ENCODE measurements around the gene THSD7B.
"Not testable (repeated sequence)": the region's sequence is repeated elsewhere in the genome, so short reads cannot be mapped to it uniquely, and the experiment has no call there.

Gene THSD7B

DNA sequence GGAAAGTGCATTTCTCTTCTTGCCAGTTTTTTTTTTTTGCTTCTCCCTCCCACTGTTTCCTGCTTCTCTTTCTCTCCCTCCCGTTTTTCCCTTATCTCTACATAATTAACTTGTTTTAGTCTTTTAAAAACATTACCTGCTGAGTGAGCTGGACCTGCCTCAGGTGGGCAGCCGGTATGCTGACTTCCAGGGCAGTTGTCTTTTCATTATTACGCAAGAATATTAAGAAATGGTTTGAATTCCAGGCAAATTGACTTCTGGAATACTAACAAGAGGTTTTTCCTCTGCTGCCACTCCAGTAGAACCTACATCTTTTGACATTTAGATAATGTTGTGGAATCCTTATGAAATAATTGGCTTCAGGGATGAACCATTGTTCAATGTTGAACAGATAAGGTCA lies 161.8 kb downstream of the THSD7B start:
- Histone ChIP-seq H3K4me3 (ENCODE audit: low read length in 2 of 2) (no peak overlapping the region), H3K27ac (ENCODE audit: low read depth in 2 of 2, low read length in 2 of 2) (no peak overlapping the region), H3K4me1 (ENCODE audit: control insufficient read depth in 2 of 2, insufficient read depth in 2 of 2, low read length in 2 of 2) (no peaks in the 10 kb centered on the region), H3K9ac (ENCODE audit: low read depth in 1 of 2, low read length in 2 of 2) (no peak overlapping the region), H3K27me3 (ENCODE audit: control insufficient read depth in 2 of 2, insufficient read depth in 2 of 2, low read length in 2 of 2) (no peaks in the 10 kb centered on the region), H3K9me3 (ENCODE audit: control insufficient read depth in 2 of 2, low read length in 2 of 2) (no peaks in the 10 kb centered on the region), H3K36me3 (ENCODE audit: control insufficient read depth in 2 of 2, insufficient read depth in 2 of 2, low read length in 2 of 2) (no peaks in the 10 kb centered on the region)

DNA sequence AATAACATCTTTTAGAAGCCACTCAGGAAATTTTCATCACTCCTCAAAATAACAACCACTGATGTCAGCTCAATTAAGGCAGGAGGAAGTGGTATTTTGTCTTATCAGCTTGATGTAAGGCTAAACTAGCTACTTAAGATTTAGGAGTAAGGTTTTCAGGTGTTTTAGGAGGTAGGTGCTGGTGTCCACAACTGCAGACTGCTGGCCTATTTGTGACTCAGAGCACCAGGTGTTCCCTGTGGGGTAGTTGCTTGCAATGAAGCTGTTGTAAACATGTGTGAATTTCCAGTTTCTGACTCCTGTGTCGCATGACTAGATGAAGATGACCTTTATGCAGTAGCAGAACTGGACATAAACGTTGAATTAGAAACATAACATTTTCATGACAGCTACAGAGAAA lies 164.2 kb downstream of the THSD7B start:
- no peak overlapping the region for H3K4me3 ChIP-seq (ENCODE audit: low read length in 2 of 2)
- no peak overlapping the region for H3K9ac ChIP-seq (ENCODE audit: low read depth in 1 of 2, low read length in 2 of 2)
- no peaks in the 10 kb centered on the region for H3K4me1 ChIP-seq (ENCODE audit: control insufficient read depth in 2 of 2, insufficient read depth in 2 of 2, low read length in 2 of 2)
- H3K27ac ChIP-seq (ENCODE audit: low read depth in 2 of 2, low read length in 2 of 2) = no peak overlapping the region
- H3K9me3 ChIP-seq (ENCODE audit: control insufficient read depth in 2 of 2, low read length in 2 of 2) = no peaks in the 10 kb centered on the region
- no peaks in the 10 kb centered on the region for H3K36me3 ChIP-seq (ENCODE audit: control insufficient read depth in 2 of 2, insufficient read depth in 2 of 2, low read length in 2 of 2)
- H3K27me3 ChIP-seq (ENCODE audit: control insufficient read depth in 2 of 2, insufficient read depth in 2 of 2, low read length in 2 of 2) = no peaks in the 10 kb centered on the region

DNA sequence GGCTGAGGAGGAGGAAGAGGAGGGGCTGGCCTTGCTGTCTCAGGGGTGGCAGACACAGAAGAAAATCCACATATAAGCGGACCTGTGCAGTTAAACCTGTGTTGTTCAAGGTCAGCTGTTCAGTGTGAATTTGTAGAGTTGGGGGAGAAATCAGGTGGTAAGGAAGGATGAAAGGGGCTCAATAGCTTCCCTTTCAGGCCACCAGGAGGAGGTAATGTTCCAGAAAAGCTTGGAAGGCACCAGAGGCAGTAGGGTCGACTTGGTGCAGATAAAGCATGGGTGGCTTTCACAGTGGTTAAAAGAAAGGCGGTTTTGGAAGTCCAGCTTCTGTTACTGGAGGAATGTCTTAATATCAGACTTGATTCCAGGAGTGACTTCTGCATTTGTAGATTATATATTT lies 167.4 kb downstream of the THSD7B start:
- Histone ChIP-seq H3K27ac (ENCODE audit: low read depth in 2 of 2, low read length in 2 of 2) (no peak overlapping the region), H3K9me3 (ENCODE audit: control insufficient read depth in 2 of 2, low read length in 2 of 2) (no peaks in the 10 kb centered on the region), H3K4me3 (ENCODE audit: low read length in 2 of 2) (no peak overlapping the region), H3K4me1 (ENCODE audit: control insufficient read depth in 2 of 2, insufficient read depth in 2 of 2, low read length in 2 of 2) (no peaks in the 10 kb centered on the region), H3K27me3 (ENCODE audit: control insufficient read depth in 2 of 2, insufficient read depth in 2 of 2, low read length in 2 of 2) (no peaks in the 10 kb centered on the region), H3K9ac (ENCODE audit: low read depth in 1 of 2, low read length in 2 of 2) (no peak overlapping the region), H3K36me3 (ENCODE audit: control insufficient read depth in 2 of 2, insufficient read depth in 2 of 2, low read length in 2 of 2) (no peaks in the 10 kb centered on the region)

DNA sequence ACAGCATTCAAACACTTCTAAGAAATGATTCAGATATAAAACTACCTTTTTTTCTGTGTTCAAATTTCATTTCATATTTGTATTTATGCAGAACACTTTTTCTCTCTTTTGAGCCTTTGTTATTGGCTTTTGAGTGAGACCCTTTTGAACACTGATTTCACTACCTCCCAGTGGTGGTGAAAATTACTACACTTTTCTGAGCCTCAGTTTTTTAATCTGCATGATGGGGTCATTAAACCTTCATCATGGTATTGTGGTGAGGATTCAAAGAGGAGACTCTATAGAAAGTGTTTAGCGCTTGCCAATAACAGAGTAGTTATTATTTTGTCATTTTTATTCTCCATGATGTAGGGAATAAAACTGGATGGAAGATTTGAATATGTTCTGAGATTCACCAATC lies 169.8 kb downstream of the THSD7B start:
- Histone ChIP-seq H3K27ac (ENCODE audit: low read depth in 2 of 2, low read length in 2 of 2) (no peak overlapping the region), H3K9ac (ENCODE audit: low read depth in 1 of 2, low read length in 2 of 2) (no peak overlapping the region), H3K4me3 (ENCODE audit: low read length in 2 of 2) (no peak overlapping the region), H3K36me3 (ENCODE audit: control insufficient read depth in 2 of 2, insufficient read depth in 2 of 2, low read length in 2 of 2) (no peaks in the 10 kb centered on the region), H3K9me3 (ENCODE audit: control insufficient read depth in 2 of 2, low read length in 2 of 2) (no peaks in the 10 kb centered on the region), H3K27me3 (ENCODE audit: control insufficient read depth in 2 of 2, insufficient read depth in 2 of 2, low read length in 2 of 2) (no peaks in the 10 kb centered on the region), H3K4me1 (ENCODE audit: control insufficient read depth in 2 of 2, insufficient read depth in 2 of 2, low read length in 2 of 2) (no peaks in the 10 kb centered on the region)

DNA sequence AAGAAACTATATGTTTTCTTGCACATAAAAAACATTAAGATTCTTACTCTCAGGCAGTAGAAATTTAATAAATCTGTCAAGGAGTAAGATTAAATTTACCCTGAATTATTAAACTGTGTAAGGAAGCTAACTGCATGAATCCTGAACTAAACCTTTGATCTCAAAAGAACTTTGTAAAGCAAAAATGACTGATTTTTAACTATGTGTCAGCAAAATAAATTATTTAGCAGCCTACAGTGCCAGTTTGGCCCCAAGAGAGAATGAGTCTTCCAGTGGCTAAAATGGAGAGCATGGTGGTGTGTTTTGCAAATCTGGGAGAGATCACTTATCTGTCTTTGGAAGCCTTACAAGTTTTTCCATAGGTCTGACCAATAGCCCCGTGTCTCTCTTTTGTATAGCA lies 190.7 kb downstream of the THSD7B start:
- H3K27me3 ChIP-seq (ENCODE audit: control insufficient read depth in 2 of 2, insufficient read depth in 2 of 2, low read length in 2 of 2) = no peaks in the 10 kb centered on the region
- H3K9ac ChIP-seq (ENCODE audit: low read depth in 1 of 2, low read length in 2 of 2) = no peak overlapping the region
- H3K4me3 ChIP-seq (ENCODE audit: low read length in 2 of 2) = no peak overlapping the region
- H3K27ac ChIP-seq (ENCODE audit: low read depth in 2 of 2, low read length in 2 of 2) = no peak overlapping the region
- no peaks in the 10 kb centered on the region for H3K36me3 ChIP-seq (ENCODE audit: control insufficient read depth in 2 of 2, insufficient read depth in 2 of 2, low read length in 2 of 2)
- no peaks in the 10 kb centered on the region for H3K9me3 ChIP-seq (ENCODE audit: control insufficient read depth in 2 of 2, low read length in 2 of 2)
- no peaks in the 10 kb centered on the region for H3K4me1 ChIP-seq (ENCODE audit: control insufficient read depth in 2 of 2, insufficient read depth in 2 of 2, low read length in 2 of 2)

DNA sequence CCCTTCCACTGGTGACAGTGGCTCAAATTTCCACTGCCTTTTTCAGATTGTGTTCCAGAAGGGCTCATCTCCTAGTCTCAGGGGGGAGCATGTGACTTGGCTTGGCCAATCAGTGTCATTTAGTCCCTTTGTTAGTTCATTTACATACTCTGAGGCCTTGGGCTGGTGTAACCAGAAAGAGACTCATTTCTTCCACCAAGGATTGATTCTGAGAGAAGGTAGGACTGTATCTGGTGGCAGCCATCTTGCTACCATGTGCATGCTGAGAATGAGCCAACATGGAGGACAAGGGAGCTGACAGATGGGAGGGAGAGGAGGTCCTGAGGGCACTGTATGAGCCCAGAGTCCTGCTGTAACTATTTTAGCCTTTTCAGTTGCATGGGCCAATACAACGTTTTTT lies 191.7 kb downstream of the THSD7B start:
- Histone ChIP-seq H3K9ac (ENCODE audit: low read depth in 1 of 2, low read length in 2 of 2) (no peak overlapping the region), H3K4me3 (ENCODE audit: low read length in 2 of 2) (no peak overlapping the region), H3K9me3 (ENCODE audit: control insufficient read depth in 2 of 2, low read length in 2 of 2) (no peaks in the 10 kb centered on the region), H3K27ac (ENCODE audit: low read depth in 2 of 2, low read length in 2 of 2) (no peak overlapping the region), H3K36me3 (ENCODE audit: control insufficient read depth in 2 of 2, insufficient read depth in 2 of 2, low read length in 2 of 2) (no peaks in the 10 kb centered on the region), H3K4me1 (ENCODE audit: control insufficient read depth in 2 of 2, insufficient read depth in 2 of 2, low read length in 2 of 2) (no peaks in the 10 kb centered on the region), H3K27me3 (ENCODE audit: control insufficient read depth in 2 of 2, insufficient read depth in 2 of 2, low read length in 2 of 2) (no peaks in the 10 kb centered on the region)

DNA sequence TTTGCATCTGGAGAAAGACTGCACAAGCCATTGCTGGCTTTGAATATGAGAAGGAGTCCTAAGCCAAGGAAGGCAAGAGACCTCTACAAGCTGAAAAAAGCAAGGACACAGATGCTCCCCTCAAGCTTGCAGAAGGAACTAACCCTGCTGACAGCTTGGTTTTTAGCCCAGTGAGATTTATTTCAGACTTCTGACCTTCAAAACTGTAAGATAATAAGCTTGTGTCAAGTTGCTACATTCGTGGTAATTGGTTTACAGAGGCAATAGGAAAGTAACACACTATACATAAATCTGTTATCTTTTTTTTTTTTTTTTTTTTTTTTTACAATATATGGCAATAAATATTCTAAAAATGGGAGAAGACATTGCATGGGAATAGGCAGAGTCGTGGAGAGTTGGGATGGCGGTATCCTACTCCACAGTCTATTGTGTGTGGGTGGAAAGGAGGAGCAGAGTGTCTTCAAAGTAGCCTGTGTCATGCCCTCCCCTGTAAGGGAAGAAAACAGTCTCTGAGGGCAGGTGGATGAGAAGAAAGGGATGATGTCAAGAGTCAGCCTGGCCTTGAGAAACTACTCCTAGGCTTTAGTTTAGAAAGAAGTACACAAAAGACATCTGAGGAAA lies 196.9 kb downstream of the THSD7B start:
- H3K36me3 ChIP-seq (ENCODE audit: control insufficient read depth in 2 of 2, insufficient read depth in 2 of 2, low read length in 2 of 2) = no peaks in the 10 kb centered on the region
- H3K4me1 ChIP-seq (ENCODE audit: control insufficient read depth in 2 of 2, insufficient read depth in 2 of 2, low read length in 2 of 2) = no peaks in the 10 kb centered on the region
- no peak overlapping the region for H3K27ac ChIP-seq (ENCODE audit: low read depth in 2 of 2, low read length in 2 of 2)
- no peak overlapping the region for H3K9ac ChIP-seq (ENCODE audit: low read depth in 1 of 2, low read length in 2 of 2)
- no peak overlapping the region for H3K4me3 ChIP-seq (ENCODE audit: low read length in 2 of 2)
- H3K9me3 ChIP-seq (ENCODE audit: control insufficient read depth in 2 of 2, low read length in 2 of 2) = no peaks in the 10 kb centered on the region
- no peaks in the 10 kb centered on the region for H3K27me3 ChIP-seq (ENCODE audit: control insufficient read depth in 2 of 2, insufficient read depth in 2 of 2, low read length in 2 of 2)

DNA sequence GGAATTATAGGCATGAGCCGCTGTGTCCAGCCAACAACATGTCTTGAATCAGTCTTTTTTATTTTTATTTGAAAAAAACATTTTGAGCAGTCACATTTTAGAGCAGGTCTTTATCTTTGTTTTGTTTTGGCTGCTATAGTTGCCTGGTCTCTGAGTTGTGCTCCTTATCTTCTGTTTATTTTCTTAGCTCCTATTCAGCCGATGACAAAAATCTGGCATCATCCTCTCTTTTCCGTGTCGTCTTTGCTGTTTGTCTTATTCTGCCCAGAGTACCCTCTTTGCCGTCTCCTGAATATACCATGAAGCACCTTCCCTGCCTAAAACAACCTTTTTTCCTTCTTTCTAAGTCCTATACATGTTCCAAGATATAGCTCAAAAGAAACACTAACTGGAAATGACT lies 201.1 kb downstream of the THSD7B start:
- Histone ChIP-seq H3K4me3 (ENCODE audit: low read length in 2 of 2) (no peak overlapping the region), H3K36me3 (ENCODE audit: control insufficient read depth in 2 of 2, insufficient read depth in 2 of 2, low read length in 2 of 2) (no peaks in the 10 kb centered on the region), H3K9ac (ENCODE audit: low read depth in 1 of 2, low read length in 2 of 2) (no peak overlapping the region), H3K27ac (ENCODE audit: low read depth in 2 of 2, low read length in 2 of 2) (no peak overlapping the region), H3K27me3 (ENCODE audit: control insufficient read depth in 2 of 2, insufficient read depth in 2 of 2, low read length in 2 of 2) (no peaks in the 10 kb centered on the region), H3K9me3 (ENCODE audit: control insufficient read depth in 2 of 2, low read length in 2 of 2) (no peaks in the 10 kb centered on the region), H3K4me1 (ENCODE audit: control insufficient read depth in 2 of 2, insufficient read depth in 2 of 2, low read length in 2 of 2) (no peaks in the 10 kb centered on the region)

DNA sequence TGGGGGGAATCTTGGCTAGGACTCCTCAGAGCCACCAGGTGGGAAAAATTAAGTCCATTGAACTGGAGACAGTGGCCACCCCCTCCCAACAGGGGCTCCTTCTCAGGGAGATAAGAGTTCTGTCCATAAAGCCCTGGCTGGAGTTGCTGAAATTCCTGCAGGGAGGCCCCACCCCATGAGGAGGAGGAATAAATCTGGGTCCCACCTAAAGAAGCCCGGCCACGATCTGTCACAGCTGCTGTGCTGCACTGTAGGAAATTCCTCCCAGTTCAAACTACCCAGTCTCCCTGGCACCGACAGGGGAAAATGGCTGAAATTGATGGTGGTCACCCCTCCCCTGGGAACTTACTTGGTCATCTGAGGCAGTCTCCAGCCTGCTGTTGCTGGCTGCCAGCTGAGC lies 215.0 kb downstream of the THSD7B start:
- Histone ChIP-seq H3K4me3 (ENCODE audit: low read length in 2 of 2) (no peak overlapping the region), H3K9me3 (ENCODE audit: control insufficient read depth in 2 of 2, low read length in 2 of 2) (no peaks in the 10 kb centered on the region), H3K9ac (ENCODE audit: low read depth in 1 of 2, low read length in 2 of 2) (no peak overlapping the region), H3K36me3 (ENCODE audit: control insufficient read depth in 2 of 2, insufficient read depth in 2 of 2, low read length in 2 of 2) (no peaks in the 10 kb centered on the region), H3K27me3 (ENCODE audit: control insufficient read depth in 2 of 2, insufficient read depth in 2 of 2, low read length in 2 of 2) (no peaks in the 10 kb centered on the region), H3K4me1 (ENCODE audit: control insufficient read depth in 2 of 2, insufficient read depth in 2 of 2, low read length in 2 of 2) (no peaks in the 10 kb centered on the region), H3K27ac (ENCODE audit: low read depth in 2 of 2, low read length in 2 of 2) (no peak overlapping the region)

DNA sequence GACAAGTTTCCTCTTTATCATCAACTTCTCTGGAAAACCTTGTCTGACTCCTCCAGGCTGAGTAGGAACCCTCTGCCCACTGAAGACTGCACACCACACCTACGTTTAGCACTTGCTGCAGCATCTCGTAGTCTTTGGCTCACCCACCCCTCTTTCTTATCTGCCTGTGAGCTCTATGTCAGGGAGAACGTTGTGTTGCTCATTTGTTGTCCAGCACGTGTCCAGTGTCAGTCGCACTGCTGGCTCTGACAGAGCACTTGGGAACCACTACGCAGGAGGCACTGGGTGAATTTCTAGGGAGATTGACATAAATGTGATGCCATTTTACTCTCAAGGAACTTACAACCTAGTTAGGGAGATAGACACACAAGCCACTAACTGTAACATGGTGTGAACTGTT lies 216.3 kb downstream of the THSD7B start:
- not testable (repeated sequence) for H3K36me3 ChIP-seq (ENCODE audit: control insufficient read depth in 2 of 2, insufficient read depth in 2 of 2, low read length in 2 of 2); H3K27ac ChIP-seq (ENCODE audit: low read depth in 2 of 2, low read length in 2 of 2)

DNA sequence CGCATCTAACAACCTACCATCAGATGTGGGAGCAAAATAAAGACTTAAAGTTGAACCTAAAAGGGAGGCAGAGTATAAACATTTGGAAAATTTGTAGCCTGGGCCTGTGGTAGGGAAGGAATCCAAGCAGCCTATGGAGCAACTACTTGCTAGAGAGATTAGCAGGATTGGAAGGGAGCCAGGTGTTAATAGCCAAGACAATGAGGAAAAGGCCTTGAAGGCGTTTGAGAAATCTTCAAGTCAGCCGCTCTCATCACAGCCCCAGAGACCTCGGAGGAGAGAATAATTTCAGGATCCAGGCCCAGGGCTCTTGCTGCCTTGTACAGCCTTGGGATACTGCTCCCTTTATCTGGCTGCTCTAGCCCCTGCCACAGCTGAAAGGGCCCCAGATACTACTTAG lies 219.7 kb downstream of the THSD7B start:
- no peak overlapping the region for H3K4me3 ChIP-seq (ENCODE audit: low read length in 2 of 2)
- no peak overlapping the region for H3K27ac ChIP-seq (ENCODE audit: low read depth in 2 of 2, low read length in 2 of 2)
- H3K27me3 ChIP-seq (ENCODE audit: control insufficient read depth in 2 of 2, insufficient read depth in 2 of 2, low read length in 2 of 2) = no peaks in the 10 kb centered on the region
- H3K4me1 ChIP-seq (ENCODE audit: control insufficient read depth in 2 of 2, insufficient read depth in 2 of 2, low read length in 2 of 2) = no peaks in the 10 kb centered on the region
- H3K9me3 ChIP-seq (ENCODE audit: control insufficient read depth in 2 of 2, low read length in 2 of 2) = no peaks in the 10 kb centered on the region
- no peaks in the 10 kb centered on the region for H3K36me3 ChIP-seq (ENCODE audit: control insufficient read depth in 2 of 2, insufficient read depth in 2 of 2, low read length in 2 of 2)
- H3K9ac ChIP-seq (ENCODE audit: low read depth in 1 of 2, low read length in 2 of 2) = no peak overlapping the region

More for the DNA sequence above, 216.3 kb downstream of the THSD7B start:
- H3K9ac ChIP-seq (ENCODE audit: low read depth in 1 of 2, low read length in 2 of 2); H3K4me3 ChIP-seq (ENCODE audit: low read length in 2 of 2); H3K9me3 ChIP-seq (ENCODE audit: control insufficient read depth in 2 of 2, low read length in 2 of 2); H3K27me3 ChIP-seq (ENCODE audit: control insufficient read depth in 2 of 2, insufficient read depth in 2 of 2, low read length in 2 of 2); H3K4me1 ChIP-seq (ENCODE audit: control insufficient read depth in 2 of 2, insufficient read depth in 2 of 2, low read length in 2 of 2): not testable (repeated sequence)
